ENCODE measurements around the gene KLRG1.

The KLRG1 gene

GRCh38 chr12:8969861-8970411 is 19.4 kb upstream of the KLRG1 start:
- CTCF ChIA-PET = no interaction called here
- TF ChIP-seq CTCF (IDR thresholded peaks at IDR 0.05; ENCODE audit: insufficient read depth, low read length, missing control alignments) = no peak
- no peak for DNase-seq (ENCODE audit: low read depth, low spot score)

GRCh38 chr12:8970432-8970831 is 18.9 kb upstream of the KLRG1 start:
- CTCF ChIA-PET = interaction anchor here (0.6 kb wide), 1 partner anchor 13 kb away, joined by 3 read pairs; no protein-coding TSS in a partner anchor
- DNase-seq (ENCODE audit: low read depth, low spot score) = no peak
- POLR2A ChIA-PET = no interaction called here
- no peak for TF ChIP-seq CTCF (IDR thresholded peaks at IDR 0.05; ENCODE audit: insufficient read depth, low read length, missing control alignments)
- no peak overlapping the region for H3K4me3 ChIP-seq (ENCODE audit: low read depth, low read length)

More at GRCh38 chr12:8969861-8970411, 19.4 kb upstream of the KLRG1 start:
- no peak overlapping the region for H3K4me3 ChIP-seq (ENCODE audit: low read depth, low read length)
- POLR2A ChIA-PET = no interaction called here

GRCh38 chr12:8980137-8980536 is 9.2 kb upstream of the KLRG1 start:
- ChIA-PET CTCF (no interaction called here), POLR2A (no interaction called here)
- no peak overlapping the region for H3K4me3 ChIP-seq (ENCODE audit: low read depth, low read length)
- no peak for DNase-seq (ENCODE audit: low read depth, low spot score)
- TF ChIP-seq CTCF (IDR thresholded peaks at IDR 0.05; ENCODE audit: insufficient read depth, low read length, missing control alignments) = no peak

- DNase-seq (ENCODE audit: low read depth, low spot score) = no peak
- ChIA-PET POLR2A (no interaction called here), CTCF (no interaction called here)
- no peak for TF ChIP-seq CTCF (IDR thresholded peaks at IDR 0.05; ENCODE audit: insufficient read depth, low read length, missing control alignments)
- H3K4me3 ChIP-seq (ENCODE audit: low read depth, low read length) = no peak overlapping the region
These were observed 4.1 kb upstream of the KLRG1 start for GRCh38 chr12:8985213-8985754.

GRCh38 chr12:8987163-8987562 is 2.2 kb upstream of the KLRG1 start:
- no peak overlapping the region for H3K4me3 ChIP-seq (ENCODE audit: low read depth, low read length)
- POLR2A ChIA-PET = no interaction called here
- TF ChIP-seq CTCF (IDR thresholded peaks at IDR 0.05; ENCODE audit: insufficient read depth, low read length, missing control alignments) = no peak
- CTCF ChIA-PET = no interaction called here
- DNase-seq (ENCODE audit: low read depth, low spot score) = no peak

GRCh38 chr12:8987685-8988084 is 1.7 kb upstream of the KLRG1 start:
- ChIA-PET POLR2A (no interaction called here), CTCF (no interaction called here)
- no peak overlapping the region for H3K4me3 ChIP-seq (ENCODE audit: low read depth, low read length)
- no peak for TF ChIP-seq CTCF (IDR thresholded peaks at IDR 0.05; ENCODE audit: insufficient read depth, low read length, missing control alignments)
- DNase-seq (ENCODE audit: low read depth, low spot score) = no peak

Data from AG04449 (cell line).